Panc1 (cell line): Measurements from ENCODE around the gene STARD13. TPM values are rescaled to one million over a fixed set of nuclear protein-coding genes. Genes with fewer than 3 reads are reported as not detected.

Source experiments
- ATAC-seq: fragments of 200-7000 bp; cut with Tn5 transposase; 2 replicates; pipeline ENCODE4 v1.9.1; 2020; ENCODE audit warnings: mild to moderate bottlenecking, moderate library complexity
- BruUV-seq: library from RNA; stranded (reverse); fragments of 400-500 nt; replicated peaks from 2 replicates; lab custom pipeline; 2021; lab: Mats Ljungman, UMichigan
- CTCF ChIA-PET: fragments of 300-600 bp; sonication (Branson Sonifier 250); formaldehyde crosslinking; loops from one replicate; lab custom pipeline; 2022; ENCODE audit warnings: antibody characterized with exemption; lab: Charles Lee
- POLR2A ChIA-PET: fragments of 300-600 bp; sonication (Branson Sonifier 250); formaldehyde crosslinking; loops from one replicate; lab custom pipeline; 2022; ENCODE audit warnings: antibody characterized with exemption; lab: Charles Lee
- DNase-seq: peaks from one replicate; pipeline ENCODE4 v3.0.0-alpha.2; 2010; ENCODE audit warnings: low read depth, low spot score
- H3K27ac ChIP-seq: 2 replicates; pipeline ENCODE4 v1.5.1; 2011; ENCODE audit warnings: mild to moderate bottlenecking, low read length, inconsistent platforms
- H3K27me3 ChIP-seq: fragments of 200-500 bp; sonication (Bioruptor generic); 2 replicates; pipeline ENCODE4 v1.6.0; 2014; ENCODE audit warnings: low read length, inconsistent platforms; ENCODE audit not compliant: control insufficient read depth, insufficient read depth
- H3K36me3 ChIP-seq: fragments of 200-500 bp; sonication (Bioruptor generic); 2 replicates; pipeline ENCODE4 v1.5.1; 2014; ENCODE audit warnings: inconsistent platforms, mild to moderate bottlenecking, low read length, moderate library complexity; ENCODE audit not compliant: control insufficient read depth, insufficient read depth
- H3K4me1 ChIP-seq: 2 replicates; pipeline ENCODE4 v1.5.1; 2011; ENCODE audit warnings: inconsistent platforms, mild to moderate bottlenecking, low read length, moderate library complexity; ENCODE audit not compliant: control insufficient read depth, insufficient read depth
- H3K4me3 ChIP-seq, 2 experiments: 2 replicates each; pipeline ENCODE4 v1.5.1; 2011 to 2012; ENCODE audit warnings: low read depth in 2 of 2, low read length in 2 of 2, mild to moderate bottlenecking in 2 of 2, inconsistent platforms in 1 of 2, moderate library complexity in 1 of 2
- H3K9me3 ChIP-seq: fragments of 200-500 bp; sonication (Bioruptor generic); 2 replicates; pipeline ENCODE4 v1.5.1; 2014; ENCODE audit warnings: low read depth, mild to moderate bottlenecking, inconsistent platforms, low read length, moderate library complexity; ENCODE audit not compliant: control insufficient read depth, insufficient read depth
- POLR2AphosphoS5 ChIP-seq: IDR thresholded peaks from 2 replicates; pipeline ENCODE4 v1.6.1; 2012; ENCODE audit warnings: mild to moderate bottlenecking, low read depth, low read length, moderate library complexity
- SIN3A ChIP-seq: IDR thresholded peaks from 2 replicates; pipeline ENCODE4 v1.6.1; 2012; ENCODE audit warnings: low read depth, mild to moderate bottlenecking, low read length, moderate library complexity, borderline replicate concordance; ENCODE audit not compliant: insufficient read depth
- TCF7L2 ChIP-seq: IDR thresholded peaks from 2 replicates; pipeline ENCODE4 v1.6.1; 2011; ENCODE audit warnings: mild to moderate bottlenecking, low read depth, low read length, inconsistent platforms
- in situ Hi-C: cut with HindIII; loops from 2 replicates; pipeline ENCODE4 v1.10.0; 2016; ENCODE audit warnings: low sequenced_read_pairs, low pct_unique_long_range_greater_than_20kb
- intact Hi-C: fragments of 100-400 bp; cut with micrococcal nuclease; formaldehyde crosslinking; loops from one replicate; pipeline ENCODE4 v1.10.0; 2022; ENCODE audit not compliant: unreplicated experiment
- total RNA-seq: library from RNA; stranded (reverse); gene quantifications from one replicate; pipeline ENCODE4 v1.2.1, GENCODE V29; 2021; ENCODE audit not compliant: unreplicated experiment
- TF ChIP-seq, protein P1 (sequence below), 2 experiments: IDR thresholded peaks; 2 replicates each; pipeline ENCODE4 v1.6.1; 2011 to 2012; ENCODE audit warnings: low read depth in 2 of 2, control low read depth in 1 of 2, low read length in 1 of 2, mild to moderate bottlenecking in 1 of 2, moderate library complexity in 1 of 2; ENCODE audit not compliant: insufficient read depth in 1 of 2
- TF ChIP-seq, protein P2 (sequence below): fragments of 450-650 bp; IDR thresholded peaks from 2 replicates; pipeline ENCODE4 v1.5.1; 2017; ENCODE audit warnings: mild to moderate bottlenecking

STARD13 gene
- total RNA-seq, 1 experiment from 2014 or later = 6.5 TPM

- CTCF ChIA-PET = no interaction called here
- DNase-seq (no peak), ATAC-seq (no peak)
- TF ChIP-seq TCF7L2 (no peak), SIN3A (no peak), POLR2AphosphoS5 (no peak)
- TF ChIP-seq, protein P1, sequence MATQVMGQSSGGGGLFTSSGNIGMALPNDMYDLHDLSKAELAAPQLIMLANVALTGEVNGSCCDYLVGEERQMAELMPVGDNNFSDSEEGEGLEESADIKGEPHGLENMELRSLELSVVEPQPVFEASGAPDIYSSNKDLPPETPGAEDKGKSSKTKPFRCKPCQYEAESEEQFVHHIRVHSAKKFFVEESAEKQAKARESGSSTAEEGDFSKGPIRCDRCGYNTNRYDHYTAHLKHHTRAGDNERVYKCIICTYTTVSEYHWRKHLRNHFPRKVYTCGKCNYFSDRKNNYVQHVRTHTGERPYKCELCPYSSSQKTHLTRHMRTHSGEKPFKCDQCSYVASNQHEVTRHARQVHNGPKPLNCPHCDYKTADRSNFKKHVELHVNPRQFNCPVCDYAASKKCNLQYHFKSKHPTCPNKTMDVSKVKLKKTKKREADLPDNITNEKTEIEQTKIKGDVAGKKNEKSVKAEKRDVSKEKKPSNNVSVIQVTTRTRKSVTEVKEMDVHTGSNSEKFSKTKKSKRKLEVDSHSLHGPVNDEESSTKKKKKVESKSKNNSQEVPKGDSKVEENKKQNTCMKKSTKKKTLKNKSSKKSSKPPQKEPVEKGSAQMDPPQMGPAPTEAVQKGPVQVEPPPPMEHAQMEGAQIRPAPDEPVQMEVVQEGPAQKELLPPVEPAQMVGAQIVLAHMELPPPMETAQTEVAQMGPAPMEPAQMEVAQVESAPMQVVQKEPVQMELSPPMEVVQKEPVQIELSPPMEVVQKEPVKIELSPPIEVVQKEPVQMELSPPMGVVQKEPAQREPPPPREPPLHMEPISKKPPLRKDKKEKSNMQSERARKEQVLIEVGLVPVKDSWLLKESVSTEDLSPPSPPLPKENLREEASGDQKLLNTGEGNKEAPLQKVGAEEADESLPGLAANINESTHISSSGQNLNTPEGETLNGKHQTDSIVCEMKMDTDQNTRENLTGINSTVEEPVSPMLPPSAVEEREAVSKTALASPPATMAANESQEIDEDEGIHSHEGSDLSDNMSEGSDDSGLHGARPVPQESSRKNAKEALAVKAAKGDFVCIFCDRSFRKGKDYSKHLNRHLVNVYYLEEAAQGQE (IDR thresholded peaks at IDR 0.05; ENCODE audit: insufficient read depth in 1 of 2, low read depth in 2 of 2, low read length in 1 of 2) = no peak
- TF ChIP-seq, protein P2, sequence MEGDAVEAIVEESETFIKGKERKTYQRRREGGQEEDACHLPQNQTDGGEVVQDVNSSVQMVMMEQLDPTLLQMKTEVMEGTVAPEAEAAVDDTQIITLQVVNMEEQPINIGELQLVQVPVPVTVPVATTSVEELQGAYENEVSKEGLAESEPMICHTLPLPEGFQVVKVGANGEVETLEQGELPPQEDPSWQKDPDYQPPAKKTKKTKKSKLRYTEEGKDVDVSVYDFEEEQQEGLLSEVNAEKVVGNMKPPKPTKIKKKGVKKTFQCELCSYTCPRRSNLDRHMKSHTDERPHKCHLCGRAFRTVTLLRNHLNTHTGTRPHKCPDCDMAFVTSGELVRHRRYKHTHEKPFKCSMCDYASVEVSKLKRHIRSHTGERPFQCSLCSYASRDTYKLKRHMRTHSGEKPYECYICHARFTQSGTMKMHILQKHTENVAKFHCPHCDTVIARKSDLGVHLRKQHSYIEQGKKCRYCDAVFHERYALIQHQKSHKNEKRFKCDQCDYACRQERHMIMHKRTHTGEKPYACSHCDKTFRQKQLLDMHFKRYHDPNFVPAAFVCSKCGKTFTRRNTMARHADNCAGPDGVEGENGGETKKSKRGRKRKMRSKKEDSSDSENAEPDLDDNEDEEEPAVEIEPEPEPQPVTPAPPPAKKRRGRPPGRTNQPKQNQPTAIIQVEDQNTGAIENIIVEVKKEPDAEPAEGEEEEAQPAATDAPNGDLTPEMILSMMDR = no peak
- in situ Hi-C loops = no loop called here
- Histone ChIP-seq H3K4me3 (no peak overlapping the region), H3K27ac (no peak overlapping the region), H3K4me1 (no peaks in the 10 kb centered on the region), H3K27me3 (no peaks in the 10 kb centered on the region), H3K9me3 (no peaks in the 10 kb centered on the region), H3K36me3 (no peaks in the 10 kb centered on the region)
- no TSS peak for BruUV-seq
- intact Hi-C loops = no loop called here
- POLR2A ChIA-PET = no interaction called here
These were observed 77.0 kb downstream of the STARD13 start for GRCh38 chr13:33208290-33209220.

GRCh38 chr13:33207615-33207961, 78.0 kb downstream of the STARD13 start:
- no TSS peak for BruUV-seq
- CTCF ChIA-PET = no interaction called here

More at GRCh38 chr13:33207615-33207961, 78.0 kb downstream of the STARD13 start:
- no peaks in the 10 kb centered on the region for H3K4me1 ChIP-seq
- no peak for DNase-seq
- in situ Hi-C loops = no loop called here
- POLR2A ChIA-PET = no interaction called here
- H3K36me3 ChIP-seq = no peaks in the 10 kb centered on the region
- no peak for ATAC-seq
- no peaks in the 10 kb centered on the region for H3K9me3 ChIP-seq
- no peak for TF ChIP-seq SIN3A
- TF ChIP-seq, protein P2 = no peak
- TF ChIP-seq, protein P1 (IDR thresholded peaks at IDR 0.05; ENCODE audit: insufficient read depth in 1 of 2, low read depth in 2 of 2, low read length in 1 of 2) = no peak
- no peak for TF ChIP-seq POLR2AphosphoS5
- no peak for TF ChIP-seq TCF7L2
- H3K27me3 ChIP-seq = no peaks in the 10 kb centered on the region
- no peak overlapping the region for H3K27ac ChIP-seq
- H3K4me3 ChIP-seq = no peak overlapping the region
- intact Hi-C loops = no loop called here
